WTC11 (cell line): ENCODE results near the gene GON7.

ENCODE experiments used
- ATF2 ChIP-seq: sonication (generic); formaldehyde crosslinking; IDR thresholded peaks from 2 replicates; pipeline ENCODE4 v1.8.1; 2022; ENCODE audit warnings: low read depth, missing genetic modification reagents, borderline replicate concordance
- CREM ChIP-seq: sonication (generic); formaldehyde crosslinking; IDR thresholded peaks from 2 replicates; pipeline ENCODE4 v1.8.1; 2022; ENCODE audit warnings: mild to moderate bottlenecking, missing genetic modification reagents, moderate library complexity
- CTCF ChIP-seq: fragments of 200-600 bp; IDR thresholded peaks from 2 replicates; pipeline ENCODE4 v1.8.0; 2022; ENCODE audit warnings: antibody characterized with exemption
- HMGA2 ChIP-seq: fragments of 250-450 bp; sonication (Bioruptor Pico); IDR thresholded peaks from 2 replicates; pipeline ENCODE4 v1.4.0; 2021; ENCODE audit warnings: mild to moderate bottlenecking, moderate library complexity
- IRF1 ChIP-seq: sonication (generic); formaldehyde crosslinking; IDR thresholded peaks from 2 replicates; pipeline ENCODE4 v1.8.0; 2023; ENCODE audit warnings: missing genetic modification reagents
- PREB ChIP-seq: sonication (generic); formaldehyde crosslinking; IDR thresholded peaks from 2 replicates; pipeline ENCODE4 v1.8.1; 2022; ENCODE audit warnings: mild to moderate bottlenecking, missing genetic modification reagents, moderate library complexity, borderline replicate concordance
- SMAD3 ChIP-seq: sonication (generic); formaldehyde crosslinking; IDR thresholded peaks from 2 replicates; pipeline ENCODE4 v1.8.0; 2022; ENCODE audit warnings: missing genetic modification reagents, mild to moderate bottlenecking, borderline replicate concordance
- ZNF263 ChIP-seq: sonication (generic); formaldehyde crosslinking; IDR thresholded peaks from 2 replicates; pipeline ENCODE4 v1.8.1; 2022; ENCODE audit warnings: low read depth, mild to moderate bottlenecking, moderate library complexity, missing genetic modification reagents

- TF ChIP-seq ATF2 (CRISPR knock-in tag) (no peak), CTCF (no peak), SMAD3 (CRISPR knock-in tag) (no peak), ZNF263 (CRISPR knock-in tag) (no peak), IRF1 (CRISPR knock-in tag) (no peak), HMGA2 (CRISPR knock-in tag) (no peak), PREB (CRISPR knock-in tag) (no peak), CREM (CRISPR knock-in tag) (no peak)
These were observed 21.5 kb downstream of the GON7 start for GRCh38 chr14:93185349-93185720.
